Fibroblast of the aortic adventitia (primary cell): ENCODE results near the gene VASP. TPM values are rescaled to one million over a fixed set of nuclear protein-coding genes. Genes with fewer than 3 reads are reported as not detected.

ENCODE experiments used
- DNase-seq: peaks from one replicate; pipeline ENCODE4 v3.0.0-alpha.2; 2010; ENCODE audit warnings: low read depth
- H3K4me3 ChIP-seq: 2 replicates; pipeline ENCODE4 v1.5.1; 2011; ENCODE audit warnings: low read depth, mild to moderate bottlenecking, control low read depth, low read length, moderate library complexity
- CTCF ChIP-seq: IDR thresholded peaks from 2 replicates; pipeline ENCODE4 v1.5.1; 2011; ENCODE audit warnings: mild to moderate bottlenecking, low read length, control low read depth, inconsistent platforms; ENCODE audit not compliant: insufficient read depth
- total RNA-seq: library from RNA; depleted of rRNA; stranded (reverse); fragments of >200 nt; gene quantifications from 2 replicates; pipeline ENCODE4 v1.2.3, GENCODE V29; 2012; ENCODE audit warnings: low replicate concordance

Gene VASP
- total RNA-seq, 1 donor, result 33.3 TPM

- DNase-seq, result no peak
- no peak for TF ChIP-seq CTCF
- H3K4me3 ChIP-seq, result no peak overlapping the region
Observed at GRCh38 chr19:45515807-45516401, 8.6 kb downstream of the VASP start.

GRCh38 chr19:45517238-45517637 is 10.0 kb downstream of the VASP start:
- DNase-seq, result no peak
- H3K4me3 ChIP-seq, result no peak overlapping the region
- no peak for TF ChIP-seq CTCF

GRCh38 chr19:45517641-45518468 is 10.6 kb downstream of the VASP start:
- no peak overlapping the region for H3K4me3 ChIP-seq
- no peak for DNase-seq
- TF ChIP-seq CTCF, result no peak

GRCh38 chr19:45518469-45518826 is 11.2 kb downstream of the VASP start:
- H3K4me3 ChIP-seq, result no peak overlapping the region
- no peak for DNase-seq
- TF ChIP-seq CTCF, result no peak

GRCh38 chr19:45522010-45522941 is 15.0 kb downstream of the VASP start:
- DNase-seq, result no peak
- H3K4me3 ChIP-seq, result no peak overlapping the region
- TF ChIP-seq CTCF, result no peak

GRCh38 chr19:45523642-45524256 is 16.5 kb downstream of the VASP start:
- DNase-seq, result peak; percentile 90
- peak; percentile 93 for TF ChIP-seq CTCF
- H3K4me3 ChIP-seq, result no peak overlapping the region
